Endothelial cell of umbilical vein (primary cell): ENCODE measurements around the gene FPGS.

Experiments
- EZH2 ChIP-seq: IDR thresholded peaks from 2 replicates; pipeline ENCODE4 v1.6.1; 2012; ENCODE audit warnings: borderline replicate concordance, low read depth, mild to moderate bottlenecking, moderate library complexity, low read length, inconsistent platforms; ENCODE audit not compliant: severe bottlenecking
- JUN ChIP-seq: IDR thresholded peaks from 2 replicates; pipeline ENCODE4 v1.6.1; 2011; ENCODE audit warnings: borderline replicate concordance, low read depth; ENCODE audit not compliant: insufficient read length, insufficient read depth
- POLR2A ChIP-seq: IDR thresholded peaks from 2 replicates; pipeline ENCODE4 v1.6.1; 2012; ENCODE audit warnings: low read depth, mild to moderate bottlenecking, control low read depth, low read length
- POLR2AphosphoS5 ChIP-seq: IDR thresholded peaks from 2 replicates; pipeline ENCODE4 v1.6.1; 2012; ENCODE audit warnings: low read depth, mild to moderate bottlenecking, control low read depth, low read length, moderate library complexity; ENCODE audit not compliant: insufficient read depth
- TF ChIP-seq, protein P1 (sequence below), 2 donors: IDR thresholded peaks; 1 replicate in 1 of 2; 2 replicates in 1 of 2; pipeline ENCODE4 v1.5.1; 2011; ENCODE audit warnings: low read length in 2 of 2, mild to moderate bottlenecking in 2 of 2, moderate library complexity in 2 of 2, control low read depth in 1 of 2, inconsistent platforms in 1 of 2, low read depth in 1 of 2; ENCODE audit not compliant: insufficient read depth in 1 of 2; ENCODE audit errors: extremely low read depth in 1 of 2

DNA sequence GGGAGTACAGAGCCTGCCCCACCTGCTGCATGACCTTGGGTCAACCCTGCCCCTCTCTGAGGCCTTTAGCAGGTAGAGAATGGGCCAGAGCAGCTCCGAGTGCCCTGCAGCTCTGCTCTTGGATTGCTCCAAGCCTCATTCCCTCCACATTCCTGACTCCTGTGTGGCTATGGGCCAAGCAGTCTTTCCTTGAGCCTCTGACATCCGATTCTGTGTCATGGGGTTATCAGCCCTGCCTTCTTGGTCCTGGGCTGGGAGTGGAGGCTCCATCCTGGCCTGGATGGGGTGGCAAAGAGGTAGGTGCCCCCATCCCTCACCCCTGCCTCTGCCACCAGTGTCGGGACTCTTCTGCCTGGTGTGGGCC, 13.7 kb downstream of the FPGS start:
- TF ChIP-seq, protein P1, sequence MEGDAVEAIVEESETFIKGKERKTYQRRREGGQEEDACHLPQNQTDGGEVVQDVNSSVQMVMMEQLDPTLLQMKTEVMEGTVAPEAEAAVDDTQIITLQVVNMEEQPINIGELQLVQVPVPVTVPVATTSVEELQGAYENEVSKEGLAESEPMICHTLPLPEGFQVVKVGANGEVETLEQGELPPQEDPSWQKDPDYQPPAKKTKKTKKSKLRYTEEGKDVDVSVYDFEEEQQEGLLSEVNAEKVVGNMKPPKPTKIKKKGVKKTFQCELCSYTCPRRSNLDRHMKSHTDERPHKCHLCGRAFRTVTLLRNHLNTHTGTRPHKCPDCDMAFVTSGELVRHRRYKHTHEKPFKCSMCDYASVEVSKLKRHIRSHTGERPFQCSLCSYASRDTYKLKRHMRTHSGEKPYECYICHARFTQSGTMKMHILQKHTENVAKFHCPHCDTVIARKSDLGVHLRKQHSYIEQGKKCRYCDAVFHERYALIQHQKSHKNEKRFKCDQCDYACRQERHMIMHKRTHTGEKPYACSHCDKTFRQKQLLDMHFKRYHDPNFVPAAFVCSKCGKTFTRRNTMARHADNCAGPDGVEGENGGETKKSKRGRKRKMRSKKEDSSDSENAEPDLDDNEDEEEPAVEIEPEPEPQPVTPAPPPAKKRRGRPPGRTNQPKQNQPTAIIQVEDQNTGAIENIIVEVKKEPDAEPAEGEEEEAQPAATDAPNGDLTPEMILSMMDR (IDR thresholded peaks at IDR 0.05; ENCODE audit: extremely low read depth in 1 of 2, insufficient read depth in 1 of 2, low read depth in 1 of 2, low read length in 2 of 2), result no peak
- no peak for TF ChIP-seq POLR2A
- no peak for TF ChIP-seq JUN
- TF ChIP-seq EZH2, result no peak
- TF ChIP-seq POLR2AphosphoS5, result peak; percentile 13
